ENCODE measurements around the gene MIEN1.
A peak's percentile ranks its signal among the peaks of the same experiment; 100 is the strongest.

MIEN1 gene

GRCh38 chr17:39730095-39730921, at the start of gene MIEN1:
Gene MIEN1, minus strand, starts transcription at chr17:39730532. Its CDS starts 37 bp downstream, at chr17:39730495.
- in situ Hi-C loops (cut with HindIII; ENCODE audit: low sequenced_read_pairs), result no loop called here
- peak within 1 kb of the TSS; percentile 81 for H3K4me3 ChIP-seq (ENCODE audit: low read depth, low read length)
- TF ChIP-seq, protein P1, sequence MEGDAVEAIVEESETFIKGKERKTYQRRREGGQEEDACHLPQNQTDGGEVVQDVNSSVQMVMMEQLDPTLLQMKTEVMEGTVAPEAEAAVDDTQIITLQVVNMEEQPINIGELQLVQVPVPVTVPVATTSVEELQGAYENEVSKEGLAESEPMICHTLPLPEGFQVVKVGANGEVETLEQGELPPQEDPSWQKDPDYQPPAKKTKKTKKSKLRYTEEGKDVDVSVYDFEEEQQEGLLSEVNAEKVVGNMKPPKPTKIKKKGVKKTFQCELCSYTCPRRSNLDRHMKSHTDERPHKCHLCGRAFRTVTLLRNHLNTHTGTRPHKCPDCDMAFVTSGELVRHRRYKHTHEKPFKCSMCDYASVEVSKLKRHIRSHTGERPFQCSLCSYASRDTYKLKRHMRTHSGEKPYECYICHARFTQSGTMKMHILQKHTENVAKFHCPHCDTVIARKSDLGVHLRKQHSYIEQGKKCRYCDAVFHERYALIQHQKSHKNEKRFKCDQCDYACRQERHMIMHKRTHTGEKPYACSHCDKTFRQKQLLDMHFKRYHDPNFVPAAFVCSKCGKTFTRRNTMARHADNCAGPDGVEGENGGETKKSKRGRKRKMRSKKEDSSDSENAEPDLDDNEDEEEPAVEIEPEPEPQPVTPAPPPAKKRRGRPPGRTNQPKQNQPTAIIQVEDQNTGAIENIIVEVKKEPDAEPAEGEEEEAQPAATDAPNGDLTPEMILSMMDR (IDR thresholded peaks at IDR 0.05; ENCODE audit: low read depth, low read length, missing control alignments), result peak; percentile 77
- DNase-seq (ENCODE audit: low read depth), result peak; percentile 34

DNA sequence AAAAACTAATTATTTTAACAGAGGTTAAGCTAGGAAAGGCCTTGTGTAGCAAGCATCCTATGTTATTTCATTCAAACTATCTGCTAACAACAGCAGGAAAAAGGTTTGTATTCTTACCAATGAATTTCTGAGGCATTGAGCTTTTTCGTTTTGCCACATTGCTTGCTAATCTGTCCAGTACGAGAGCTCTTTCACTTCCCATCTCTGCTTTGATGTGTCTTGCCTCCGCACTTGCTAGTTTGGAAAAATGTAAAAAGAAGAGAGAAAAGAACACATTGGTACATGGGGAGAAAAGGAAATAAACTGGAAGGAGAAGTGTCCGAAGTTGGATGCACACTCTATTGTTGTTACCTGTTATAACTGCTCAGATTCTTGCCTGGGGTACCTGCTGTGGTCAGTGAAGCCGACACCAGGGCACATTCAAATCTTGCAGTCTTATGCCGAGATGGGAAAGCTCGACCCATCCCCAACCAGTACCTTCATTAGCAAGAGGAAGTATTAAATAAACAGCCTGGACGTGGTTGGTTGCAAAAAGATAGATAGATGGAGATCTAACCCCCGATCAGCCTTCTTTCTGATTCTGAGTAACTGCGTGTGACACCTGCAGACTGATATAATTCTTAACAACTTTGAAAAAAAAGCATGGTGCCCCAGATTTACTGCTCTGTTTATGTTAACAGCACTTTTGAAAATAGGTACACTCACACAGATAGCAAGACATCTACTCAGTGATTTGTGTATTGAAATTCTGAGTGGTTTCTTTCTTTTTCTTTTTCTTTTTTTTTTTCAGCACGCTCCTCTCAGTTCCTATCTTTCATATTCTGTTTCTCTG, 47.4 kb upstream of the MIEN1 start:
- TF ChIP-seq, protein P1 (IDR thresholded peaks at IDR 0.05; ENCODE audit: low read depth, low read length, missing control alignments), result no peak
- no peak overlapping the region for H3K4me3 ChIP-seq (ENCODE audit: low read depth, low read length)
- in situ Hi-C loops (cut with HindIII; ENCODE audit: low sequenced_read_pairs), result no loop called here
- no peak for DNase-seq (ENCODE audit: low read depth)

DNA sequence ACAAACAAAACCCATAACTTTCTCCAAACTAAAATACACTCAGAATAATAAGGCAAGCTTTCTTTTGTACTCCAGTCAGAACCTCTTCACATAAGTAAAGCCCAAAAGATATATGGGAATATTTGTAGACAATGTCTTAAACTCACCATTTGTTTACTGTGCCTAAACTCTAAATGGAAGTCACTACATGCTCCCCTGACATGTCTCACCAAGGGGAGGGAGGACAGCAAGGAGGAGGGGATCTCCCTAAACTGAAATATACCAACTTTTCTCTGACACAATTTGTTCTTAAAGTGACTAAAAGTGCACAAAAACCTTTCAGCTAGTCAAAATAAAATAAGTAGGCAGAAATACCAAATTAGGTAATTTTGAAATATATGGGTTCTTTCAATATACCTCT, 45.9 kb upstream of the MIEN1 start:
- H3K4me3 ChIP-seq (ENCODE audit: low read depth, low read length), result no peak overlapping the region
- in situ Hi-C loops (cut with HindIII; ENCODE audit: low sequenced_read_pairs), result no loop called here
- DNase-seq (ENCODE audit: low read depth), result no peak
- TF ChIP-seq, protein P1 (IDR thresholded peaks at IDR 0.05; ENCODE audit: low read depth, low read length, missing control alignments), result no peak

DNA sequence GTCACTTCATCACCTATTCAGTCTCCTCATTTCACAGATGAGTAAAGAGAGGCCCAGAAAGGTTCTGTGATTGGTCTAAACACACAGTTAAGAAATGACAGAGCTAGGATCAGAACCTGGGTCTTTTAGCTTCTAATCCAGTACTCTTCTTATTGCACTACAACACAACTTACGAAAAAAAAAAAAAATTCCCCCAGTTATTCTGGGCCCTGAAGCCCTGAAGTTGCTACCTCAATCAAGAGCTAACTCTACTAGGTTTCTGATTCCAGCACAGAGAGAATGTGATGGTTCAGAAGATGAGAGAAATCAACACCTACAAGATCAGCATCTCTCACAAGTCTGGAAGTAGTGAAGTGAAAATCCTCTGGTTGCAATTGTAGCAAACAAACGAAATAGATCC, 44.7 kb upstream of the MIEN1 start:
- no peak for DNase-seq (ENCODE audit: low read depth)
- TF ChIP-seq, protein P1 (IDR thresholded peaks at IDR 0.05; ENCODE audit: low read depth, low read length, missing control alignments), result no peak
- in situ Hi-C loops (cut with HindIII; ENCODE audit: low sequenced_read_pairs), result no loop called here
- no peak overlapping the region for H3K4me3 ChIP-seq (ENCODE audit: low read depth, low read length)

DNA sequence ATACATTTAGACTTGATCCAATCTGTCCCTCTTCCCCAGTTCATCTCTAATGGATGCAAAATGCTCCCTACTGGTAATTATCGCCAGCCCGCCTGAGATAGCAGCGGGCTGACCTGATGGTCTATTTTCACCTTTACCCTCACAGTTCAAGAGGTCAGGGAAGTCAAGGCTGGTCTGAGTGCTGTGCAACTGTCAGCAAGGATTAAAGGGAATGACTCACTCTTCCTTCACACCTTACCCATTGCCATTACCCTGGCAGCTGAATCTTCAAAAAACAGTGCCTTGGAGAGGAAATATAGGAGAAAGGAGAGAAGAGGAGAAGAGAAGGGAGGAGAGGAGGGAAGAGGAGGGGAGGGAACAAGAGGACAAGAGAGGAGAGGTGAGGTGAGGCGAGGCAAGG, 43.7 kb upstream of the MIEN1 start:
- DNase-seq (ENCODE audit: low read depth), result no peak
- in situ Hi-C loops (cut with HindIII; ENCODE audit: low sequenced_read_pairs), result no loop called here
- TF ChIP-seq, protein P1 (IDR thresholded peaks at IDR 0.05; ENCODE audit: low read depth, low read length, missing control alignments), result no peak
- no peak overlapping the region for H3K4me3 ChIP-seq (ENCODE audit: low read depth, low read length)

GRCh38 chr17:39772987-39773934, 42.9 kb upstream of the MIEN1 start:
- DNase-seq (ENCODE audit: low read depth), result no peak
- in situ Hi-C loops (cut with HindIII; ENCODE audit: low sequenced_read_pairs), result no loop called here
- TF ChIP-seq, protein P1 (IDR thresholded peaks at IDR 0.05; ENCODE audit: low read depth, low read length, missing control alignments), result no peak
- no peak overlapping the region for H3K4me3 ChIP-seq (ENCODE audit: low read depth, low read length)

Measured in astrocyte of the cerebellum (primary cell).